H9 (cell line): ENCODE results near the gene RIMBP2. TPM values are rescaled to one million over a fixed set of nuclear protein-coding genes. Genes with fewer than 3 reads are reported as not detected.

Source experiments
- DNase-seq: peaks from one replicate; pipeline ENCODE4 v3.0.0-alpha.2; 2017
- H2AFZ ChIP-seq: one replicate; pipeline ENCODE4 v1.6.1; 2013; ENCODE audit warnings: mild to moderate bottlenecking, low read length, control low read depth, moderate library complexity
- H2AK5ac ChIP-seq: 2 replicates; pipeline ENCODE4 v1.6.1; 2013; ENCODE audit warnings: low read length, control low read depth, mixed read lengths; ENCODE audit not compliant: insufficient read length
- H2BK120ac ChIP-seq: one replicate; pipeline ENCODE4 v1.6.1; 2013; ENCODE audit warnings: low read depth, mild to moderate bottlenecking, low read length, control low read depth, inconsistent platforms; ENCODE audit not compliant: poor library complexity, severe bottlenecking
- H2BK12ac ChIP-seq: 2 replicates; pipeline ENCODE4 v1.6.1; 2013; ENCODE audit warnings: low read length, control low read depth, mixed read lengths, low read depth; ENCODE audit not compliant: insufficient read length
- H2BK15ac ChIP-seq: 2 replicates; pipeline ENCODE4 v1.6.1; 2013; ENCODE audit warnings: low read depth, low read length, control low read depth
- H2BK20ac ChIP-seq: one replicate; pipeline ENCODE4 v1.6.1; 2013; ENCODE audit warnings: low read depth, mild to moderate bottlenecking, low read length, control low read depth, inconsistent platforms; ENCODE audit not compliant: poor library complexity, severe bottlenecking
- H2BK5ac ChIP-seq: 2 replicates; pipeline ENCODE4 v1.6.1; 2013; ENCODE audit warnings: low read length, control low read depth, mixed read lengths; ENCODE audit not compliant: insufficient read length
- H3K14ac ChIP-seq: 2 replicates; pipeline ENCODE4 v1.6.1; 2013; ENCODE audit warnings: low read length, control low read depth; ENCODE audit not compliant: insufficient read depth
- H3K18ac ChIP-seq: 2 replicates; pipeline ENCODE4 v1.6.1; 2013; ENCODE audit warnings: low read depth, mild to moderate bottlenecking, mixed read lengths, low read length, control low read depth; ENCODE audit not compliant: insufficient read length
- H3K23ac ChIP-seq: 2 replicates; pipeline ENCODE4 v1.6.1; 2013; ENCODE audit warnings: low read length, control low read depth, mixed read lengths, low read depth; ENCODE audit not compliant: insufficient read length
- H3K23me2 ChIP-seq: 2 replicates; pipeline ENCODE4 v1.6.1; 2013; ENCODE audit warnings: low read depth, mild to moderate bottlenecking, mixed read lengths, low read length, control low read depth; ENCODE audit not compliant: insufficient read length, poor library complexity, severe bottlenecking
- H3K27ac ChIP-seq: 2 replicates; pipeline ENCODE4 v1.5.1; 2013; ENCODE audit warnings: low read length, control low read depth, mixed read lengths, low read depth; ENCODE audit not compliant: insufficient read length
- H3K27me3 ChIP-seq: 2 replicates; pipeline ENCODE4 v1.6.1; 2013; ENCODE audit warnings: low read length, control low read depth, inconsistent platforms; ENCODE audit not compliant: insufficient read depth
- H3K4ac ChIP-seq: 2 replicates; pipeline ENCODE4 v1.6.1; 2013; ENCODE audit warnings: low read depth, mild to moderate bottlenecking, control low read depth, inconsistent platforms, low read length, moderate library complexity
- H3K4me1 ChIP-seq: 2 replicates; pipeline ENCODE4 v1.6.1; 2013; ENCODE audit warnings: low read length, control low read depth, inconsistent platforms; ENCODE audit not compliant: insufficient read depth
- H3K4me2 ChIP-seq: 2 replicates; pipeline ENCODE4 v1.6.1; 2013; ENCODE audit warnings: low read length, control low read depth, mixed read lengths; ENCODE audit not compliant: insufficient read length, insufficient read depth
- H3K56ac ChIP-seq: 2 replicates; pipeline ENCODE4 v1.6.1; 2013; ENCODE audit warnings: low read depth, mild to moderate bottlenecking, mixed read lengths, low read length, control low read depth; ENCODE audit not compliant: insufficient read length
- H3K79me1 ChIP-seq: 2 replicates; pipeline ENCODE4 v1.6.1; 2013; ENCODE audit warnings: low read depth, mild to moderate bottlenecking, moderate library complexity, low read length, control low read depth, inconsistent platforms; ENCODE audit not compliant: insufficient read depth, poor library complexity, severe bottlenecking
- H3K79me2 ChIP-seq: 2 replicates; pipeline ENCODE4 v1.6.1; 2013; ENCODE audit warnings: low read length, control low read depth, inconsistent platforms; ENCODE audit not compliant: insufficient read depth
- H3K9ac ChIP-seq: 2 replicates; pipeline ENCODE4 v1.6.1; 2013; ENCODE audit warnings: low read length, control low read depth, mixed read lengths; ENCODE audit not compliant: insufficient read length; ENCODE audit errors: extremely low read depth
- H3K9me3 ChIP-seq: one replicate; pipeline ENCODE4 v1.6.1; 2013; ENCODE audit warnings: low read depth, low read length, inconsistent platforms; ENCODE audit not compliant: control insufficient read depth
- H3T11ph ChIP-seq: one replicate; pipeline ENCODE4 v1.6.1; 2013; ENCODE audit warnings: mild to moderate bottlenecking, low read length, control low read depth, inconsistent platforms
- H4K20me1 ChIP-seq: one replicate; pipeline ENCODE4 v1.6.1; 2013; ENCODE audit not compliant: control insufficient read depth, insufficient read length, insufficient read depth
- H4K5ac ChIP-seq: 2 replicates; pipeline ENCODE4 v1.6.1; 2013; ENCODE audit warnings: low read depth, mild to moderate bottlenecking, mixed read lengths, low read length, control low read depth; ENCODE audit not compliant: insufficient read length
- H4K8ac ChIP-seq: replicated peaks from 2 replicates; pipeline ENCODE4 v1.6.1; 2013; ENCODE audit warnings: low read length, control low read depth, mixed read lengths, low read depth; ENCODE audit not compliant: insufficient read length
- H4K91ac ChIP-seq: 2 replicates; pipeline ENCODE4 v1.6.1; 2013; ENCODE audit warnings: low read depth, mild to moderate bottlenecking, moderate library complexity, mixed read lengths, low read length, control low read depth; ENCODE audit not compliant: insufficient read length
- H3K27ac Mint-ChIP-seq, 3 experiments: 2 replicates in 2 of 3; 3 replicates in 1 of 3; pipeline ENCODE4 v1.8.0; 2020 to 2021; ENCODE audit warnings: mixed read lengths in 3 of 3, mild to moderate bottlenecking in 1 of 3, moderate library complexity in 1 of 3
- H3K27me3 Mint-ChIP-seq: 2 replicates; pipeline ENCODE4 v1.8.0; 2021; ENCODE audit warnings: low read depth, mild to moderate bottlenecking, moderate library complexity, mixed read lengths
- H3K36me3 Mint-ChIP-seq, 3 experiments: 2 replicates in 2 of 3; 3 replicates in 1 of 3; pipeline ENCODE4 v1.8.0; 2020 to 2021; ENCODE audit warnings: low read depth in 3 of 3, mixed read lengths in 3 of 3; ENCODE audit not compliant: insufficient read depth in 1 of 3
- H3K4me1 Mint-ChIP-seq, 2 experiments: 2 replicates each; pipeline ENCODE4 v1.8.0; 2020; ENCODE audit warnings: mixed read lengths in 2 of 2
- H3K4me3 Mint-ChIP-seq, 2 experiments: 2 replicates in 1 of 2; 3 replicates in 1 of 2; pipeline ENCODE4 v1.8.0; 2020 to 2021; ENCODE audit warnings: mild to moderate bottlenecking in 2 of 2, mixed read lengths in 2 of 2, moderate library complexity in 1 of 2
- H3K9me3 Mint-ChIP-seq, 2 experiments: 2 replicates in 1 of 2; 3 replicates in 1 of 2; pipeline ENCODE4 v1.8.0; 2020; ENCODE audit warnings: mild to moderate bottlenecking in 2 of 2, mixed read lengths in 2 of 2, moderate library complexity in 1 of 2
- total RNA-seq: library from RNA; stranded (reverse); gene quantifications from 2 replicates; pipeline ENCODE4 v1.2.1, GENCODE V29; 2021
- TF ChIP-seq, protein P1 (sequence below): fragments of 200-600 bp; sonication (generic); conservative IDR thresholded peaks from 3 replicates; pipeline ENCODE4 v1.8.0; 2021; ENCODE audit warnings: antibody characterized with exemption, mild to moderate bottlenecking

Gene RIMBP2
- total RNA-seq, 1 experiment from 2014 or later: 0.70 TPM

DNA sequence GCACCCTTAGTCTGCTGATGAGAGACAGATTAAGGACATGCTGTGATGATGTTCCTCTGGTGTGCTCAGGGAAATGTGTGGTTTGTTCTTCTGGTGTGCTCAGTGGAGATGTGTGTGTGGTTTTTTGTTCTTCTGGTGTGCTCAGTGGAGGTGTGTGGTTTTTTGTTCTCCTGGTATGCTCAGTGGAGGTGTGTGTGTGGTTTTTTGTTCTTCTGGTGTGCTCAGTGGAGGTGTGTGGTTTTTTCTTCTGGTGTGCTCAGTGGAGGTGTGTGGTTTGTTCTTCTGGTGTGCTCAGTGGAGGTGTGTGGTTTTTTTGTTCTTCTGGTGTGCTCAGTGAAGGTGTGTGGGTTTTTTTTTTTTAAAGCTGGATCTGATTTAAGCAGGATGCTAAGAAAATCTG is 363.0 kb downstream of the RIMBP2 start:
- H3K27ac Mint-ChIP-seq: no peak overlapping the region
- H3K4me1 ChIP-seq: no peaks in the 10 kb centered on the region
- no peak overlapping the region for H4K91ac ChIP-seq
- DNase-seq: no peak
- no peak overlapping the region for H3K14ac ChIP-seq
- no peaks in the 10 kb centered on the region for H3K79me2 ChIP-seq
- H3K23ac ChIP-seq: no peak overlapping the region
- H3T11ph ChIP-seq: no peak overlapping the region
- H3K9me3 Mint-ChIP-seq: no peaks in the 10 kb centered on the region
- H3K18ac ChIP-seq: no peak overlapping the region
- H2BK12ac ChIP-seq: no peak overlapping the region
- H2BK20ac ChIP-seq: no peak overlapping the region
- no peaks in the 10 kb centered on the region for H3K27me3 ChIP-seq
- no peak overlapping the region for H4K8ac ChIP-seq
- no peak overlapping the region for H2BK120ac ChIP-seq
- no peak overlapping the region for H3K4ac ChIP-seq
- H3K4me3 Mint-ChIP-seq: no peak overlapping the region
- H4K20me1 ChIP-seq: no peaks in the 10 kb centered on the region
- H3K27ac ChIP-seq: no peak overlapping the region
- H2AFZ ChIP-seq: no peak overlapping the region
- no peaks in the 10 kb centered on the region; a peak in 1 of 7 replicates for H3K36me3 Mint-ChIP-seq
- no peak overlapping the region for H2AK5ac ChIP-seq
- peaks cover 7% of the 10 kb centered on the region in 2 experiments; a peak in 3 of 4 replicates for H3K4me1 Mint-ChIP-seq
- H3K27me3 Mint-ChIP-seq: peaks cover 29% of the 10 kb centered on the region
- no peak overlapping the region for H2BK5ac ChIP-seq
- no peak overlapping the region for H4K5ac ChIP-seq
- H3K4me2 ChIP-seq: no peak overlapping the region
- H2BK15ac ChIP-seq: no peak overlapping the region
- no peaks in the 10 kb centered on the region for H3K79me1 ChIP-seq
- no peaks in the 10 kb centered on the region for H3K23me2 ChIP-seq
- H3K56ac ChIP-seq: no peak overlapping the region
- TF ChIP-seq, protein P1, sequence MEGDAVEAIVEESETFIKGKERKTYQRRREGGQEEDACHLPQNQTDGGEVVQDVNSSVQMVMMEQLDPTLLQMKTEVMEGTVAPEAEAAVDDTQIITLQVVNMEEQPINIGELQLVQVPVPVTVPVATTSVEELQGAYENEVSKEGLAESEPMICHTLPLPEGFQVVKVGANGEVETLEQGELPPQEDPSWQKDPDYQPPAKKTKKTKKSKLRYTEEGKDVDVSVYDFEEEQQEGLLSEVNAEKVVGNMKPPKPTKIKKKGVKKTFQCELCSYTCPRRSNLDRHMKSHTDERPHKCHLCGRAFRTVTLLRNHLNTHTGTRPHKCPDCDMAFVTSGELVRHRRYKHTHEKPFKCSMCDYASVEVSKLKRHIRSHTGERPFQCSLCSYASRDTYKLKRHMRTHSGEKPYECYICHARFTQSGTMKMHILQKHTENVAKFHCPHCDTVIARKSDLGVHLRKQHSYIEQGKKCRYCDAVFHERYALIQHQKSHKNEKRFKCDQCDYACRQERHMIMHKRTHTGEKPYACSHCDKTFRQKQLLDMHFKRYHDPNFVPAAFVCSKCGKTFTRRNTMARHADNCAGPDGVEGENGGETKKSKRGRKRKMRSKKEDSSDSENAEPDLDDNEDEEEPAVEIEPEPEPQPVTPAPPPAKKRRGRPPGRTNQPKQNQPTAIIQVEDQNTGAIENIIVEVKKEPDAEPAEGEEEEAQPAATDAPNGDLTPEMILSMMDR: no peak
- no peaks in the 10 kb centered on the region for H3K9me3 ChIP-seq
- H3K9ac ChIP-seq: no peak overlapping the region
